ENCODE results near the gene PANX2. TPM values are rescaled to one million over a fixed set of nuclear protein-coding genes. Genes with fewer than 3 reads are reported as not detected.

Gene PANX2
- total and polyA plus RNA-seq, 2 of the 13 experiments (the other 11 are each of a cell fraction or from before 2014, with no cell fraction given) = 0.15 to 1.1 TPM

DNA sequence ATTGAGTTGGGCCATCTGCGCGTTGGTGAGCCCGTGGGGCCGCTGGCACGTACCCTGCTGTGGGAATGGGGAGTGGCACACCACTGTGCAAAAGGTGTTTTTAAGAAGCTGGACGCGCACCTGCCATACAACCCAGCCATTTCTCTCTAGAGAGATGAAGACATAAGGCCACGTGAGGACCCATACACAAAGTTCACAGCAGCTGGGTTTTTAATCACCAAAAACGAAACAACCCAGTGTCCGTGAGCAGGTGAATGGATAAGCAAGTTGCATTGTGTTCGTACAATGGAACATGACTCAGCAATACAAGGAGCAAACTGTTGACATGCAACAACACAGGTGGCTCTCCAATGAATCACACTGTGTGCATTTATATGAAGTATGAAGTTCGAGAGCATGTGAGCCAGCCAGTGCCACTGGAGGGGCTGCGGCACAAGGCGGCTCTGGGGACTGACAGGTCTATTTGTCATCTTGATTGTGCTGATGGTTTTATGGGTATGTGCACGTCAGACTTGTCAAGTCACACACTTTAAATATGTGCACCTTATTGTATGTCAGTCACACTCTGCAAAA lies 30.6 kb upstream of the PANX2 start (continued):
- TF ChIP-seq, protein P1, sequence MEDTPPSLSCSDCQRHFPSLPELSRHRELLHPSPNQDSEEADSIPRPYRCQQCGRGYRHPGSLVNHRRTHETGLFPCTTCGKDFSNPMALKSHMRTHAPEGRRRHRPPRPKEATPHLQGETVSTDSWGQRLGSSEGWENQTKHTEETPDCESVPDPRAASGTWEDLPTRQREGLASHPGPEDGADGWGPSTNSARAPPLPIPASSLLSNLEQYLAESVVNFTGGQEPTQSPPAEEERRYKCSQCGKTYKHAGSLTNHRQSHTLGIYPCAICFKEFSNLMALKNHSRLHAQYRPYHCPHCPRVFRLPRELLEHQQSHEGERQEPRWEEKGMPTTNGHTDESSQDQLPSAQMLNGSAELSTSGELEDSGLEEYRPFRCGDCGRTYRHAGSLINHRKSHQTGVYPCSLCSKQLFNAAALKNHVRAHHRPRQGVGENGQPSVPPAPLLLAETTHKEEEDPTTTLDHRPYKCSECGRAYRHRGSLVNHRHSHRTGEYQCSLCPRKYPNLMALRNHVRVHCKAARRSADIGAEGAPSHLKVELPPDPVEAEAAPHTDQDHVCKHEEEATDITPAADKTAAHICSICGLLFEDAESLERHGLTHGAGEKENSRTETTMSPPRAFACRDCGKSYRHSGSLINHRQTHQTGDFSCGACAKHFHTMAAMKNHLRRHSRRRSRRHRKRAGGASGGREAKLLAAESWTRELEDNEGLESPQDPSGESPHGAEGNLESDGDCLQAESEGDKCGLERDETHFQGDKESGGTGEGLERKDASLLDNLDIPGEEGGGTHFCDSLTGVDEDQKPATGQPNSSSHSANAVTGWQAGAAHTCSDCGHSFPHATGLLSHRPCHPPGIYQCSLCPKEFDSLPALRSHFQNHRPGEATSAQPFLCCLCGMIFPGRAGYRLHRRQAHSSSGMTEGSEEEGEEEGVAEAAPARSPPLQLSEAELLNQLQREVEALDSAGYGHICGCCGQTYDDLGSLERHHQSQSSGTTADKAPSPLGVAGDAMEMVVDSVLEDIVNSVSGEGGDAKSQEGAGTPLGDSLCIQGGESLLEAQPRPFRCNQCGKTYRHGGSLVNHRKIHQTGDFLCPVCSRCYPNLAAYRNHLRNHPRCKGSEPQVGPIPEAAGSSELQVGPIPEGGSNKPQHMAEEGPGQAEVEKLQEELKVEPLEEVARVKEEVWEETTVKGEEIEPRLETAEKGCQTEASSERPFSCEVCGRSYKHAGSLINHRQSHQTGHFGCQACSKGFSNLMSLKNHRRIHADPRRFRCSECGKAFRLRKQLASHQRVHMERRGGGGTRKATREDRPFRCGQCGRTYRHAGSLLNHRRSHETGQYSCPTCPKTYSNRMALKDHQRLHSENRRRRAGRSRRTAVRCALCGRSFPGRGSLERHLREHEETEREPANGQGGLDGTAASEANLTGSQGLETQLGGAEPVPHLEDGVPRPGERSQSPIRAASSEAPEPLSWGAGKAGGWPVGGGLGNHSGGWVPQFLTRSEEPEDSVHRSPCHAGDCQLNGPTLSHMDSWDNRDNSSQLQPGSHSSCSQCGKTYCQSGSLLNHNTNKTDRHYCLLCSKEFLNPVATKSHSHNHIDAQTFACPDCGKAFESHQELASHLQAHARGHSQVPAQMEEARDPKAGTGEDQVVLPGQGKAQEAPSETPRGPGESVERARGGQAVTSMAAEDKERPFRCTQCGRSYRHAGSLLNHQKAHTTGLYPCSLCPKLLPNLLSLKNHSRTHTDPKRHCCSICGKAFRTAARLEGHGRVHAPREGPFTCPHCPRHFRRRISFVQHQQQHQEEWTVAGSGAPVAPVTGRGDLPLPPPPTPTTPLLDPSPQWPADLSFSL (CRISPR knock-in tag; IDR thresholded peaks at IDR 0.05) = peak; percentile 43; the same call in 1 of the 2 replicates
- TF ChIP-seq TCF7 (IDR thresholded peaks at IDR 0.05; ENCODE audit: low read depth) (no peak), ZBTB8A (CRISPR knock-in tag; IDR thresholded peaks at IDR 0.05; ENCODE audit: borderline replicate concordance, low read depth) (no peak), ZNF335 (CRISPR knock-in tag; IDR thresholded peaks at IDR 0.05) (no peak), ZNF788 (CRISPR knock-in tag; IDR thresholded peaks at IDR 0.05; ENCODE audit: borderline replicate concordance) (no peak), BCL6 (CRISPR knock-in tag; IDR thresholded peaks at IDR 0.05) (no peak), TOPORS (CRISPR knock-in tag; IDR thresholded peaks at IDR 0.05) (no peak), NCOA5 (CRISPR knock-in tag; IDR thresholded peaks at IDR 0.05) (no peak), TEAD2 (CRISPR knock-in tag; IDR thresholded peaks at IDR 0.05) (no peak), MAFK (conservative IDR thresholded peaks at IDR 0.05 in 1 of 2, IDR thresholded peaks at IDR 0.05 in 1 of 2; ENCODE audit: low read length in 2 of 2) (peak; percentile 95 to 99), MXI1 (IDR thresholded peaks at IDR 0.05; ENCODE audit: borderline replicate concordance, low read depth, low read length) (peak; percentile 60; the same call in 1 of the 3 replicates), CAMTA2 (CRISPR knock-in tag; IDR thresholded peaks at IDR 0.05; ENCODE audit: borderline replicate concordance) (no peak)
- TF ChIP-seq, protein P2, sequence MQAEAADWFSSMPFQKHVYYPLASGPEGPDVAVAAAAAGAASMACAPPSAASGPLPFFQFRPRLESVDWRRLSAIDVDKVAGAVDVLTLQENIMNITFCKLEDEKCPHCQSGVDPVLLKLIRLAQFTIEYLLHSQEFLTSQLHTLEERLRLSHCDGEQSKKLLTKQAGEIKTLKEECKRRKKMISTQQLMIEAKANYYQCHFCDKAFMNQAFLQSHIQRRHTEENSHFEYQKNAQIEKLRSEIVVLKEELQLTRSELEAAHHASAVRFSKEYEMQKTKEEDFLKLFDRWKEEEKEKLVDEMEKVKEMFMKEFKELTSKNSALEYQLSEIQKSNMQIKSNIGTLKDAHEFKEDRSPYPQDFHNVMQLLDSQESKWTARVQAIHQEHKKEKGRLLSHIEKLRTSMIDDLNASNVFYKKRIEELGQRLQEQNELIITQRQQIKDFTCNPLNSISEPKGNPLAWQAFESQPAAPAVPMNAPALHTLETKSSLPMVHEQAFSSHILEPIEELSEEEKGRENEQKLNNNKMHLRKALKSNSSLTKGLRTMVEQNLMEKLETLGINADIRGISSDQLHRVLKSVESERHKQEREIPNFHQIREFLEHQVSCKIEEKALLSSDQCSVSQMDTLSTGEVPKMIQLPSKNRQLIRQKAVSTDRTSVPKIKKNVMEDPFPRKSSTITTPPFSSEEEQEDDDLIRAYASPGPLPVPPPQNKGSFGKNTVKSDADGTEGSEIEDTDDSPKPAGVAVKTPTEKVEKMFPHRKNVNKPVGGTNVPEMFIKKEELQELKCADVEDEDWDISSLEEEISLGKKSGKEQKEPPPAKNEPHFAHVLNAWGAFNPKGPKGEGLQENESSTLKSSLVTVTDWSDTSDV (CRISPR knock-in tag; IDR thresholded peaks at IDR 0.05) = no peak
- TF ChIP-seq, protein P3, sequence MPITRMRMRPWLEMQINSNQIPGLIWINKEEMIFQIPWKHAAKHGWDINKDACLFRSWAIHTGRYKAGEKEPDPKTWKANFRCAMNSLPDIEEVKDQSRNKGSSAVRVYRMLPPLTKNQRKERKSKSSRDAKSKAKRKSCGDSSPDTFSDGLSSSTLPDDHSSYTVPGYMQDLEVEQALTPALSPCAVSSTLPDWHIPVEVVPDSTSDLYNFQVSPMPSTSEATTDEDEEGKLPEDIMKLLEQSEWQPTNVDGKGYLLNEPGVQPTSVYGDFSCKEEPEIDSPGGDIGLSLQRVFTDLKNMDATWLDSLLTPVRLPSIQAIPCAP (CRISPR knock-in tag; IDR thresholded peaks at IDR 0.05; ENCODE audit: low read depth) = no peak
- TF ChIP-seq, protein P4, sequence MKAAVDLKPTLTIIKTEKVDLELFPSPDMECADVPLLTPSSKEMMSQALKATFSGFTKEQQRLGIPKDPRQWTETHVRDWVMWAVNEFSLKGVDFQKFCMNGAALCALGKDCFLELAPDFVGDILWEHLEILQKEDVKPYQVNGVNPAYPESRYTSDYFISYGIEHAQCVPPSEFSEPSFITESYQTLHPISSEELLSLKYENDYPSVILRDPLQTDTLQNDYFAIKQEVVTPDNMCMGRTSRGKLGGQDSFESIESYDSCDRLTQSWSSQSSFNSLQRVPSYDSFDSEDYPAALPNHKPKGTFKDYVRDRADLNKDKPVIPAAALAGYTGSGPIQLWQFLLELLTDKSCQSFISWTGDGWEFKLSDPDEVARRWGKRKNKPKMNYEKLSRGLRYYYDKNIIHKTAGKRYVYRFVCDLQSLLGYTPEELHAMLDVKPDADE (CRISPR knock-in tag; IDR thresholded peaks at IDR 0.05) = no peak
- TF ChIP-seq, protein P5, sequence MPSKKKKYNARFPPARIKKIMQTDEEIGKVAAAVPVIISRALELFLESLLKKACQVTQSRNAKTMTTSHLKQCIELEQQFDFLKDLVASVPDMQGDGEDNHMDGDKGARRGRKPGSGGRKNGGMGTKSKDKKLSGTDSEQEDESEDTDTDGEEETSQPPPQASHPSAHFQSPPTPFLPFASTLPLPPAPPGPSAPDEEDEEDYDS (CRISPR knock-in tag; IDR thresholded peaks at IDR 0.05) = no peak
- TF ChIP-seq, protein P6, sequence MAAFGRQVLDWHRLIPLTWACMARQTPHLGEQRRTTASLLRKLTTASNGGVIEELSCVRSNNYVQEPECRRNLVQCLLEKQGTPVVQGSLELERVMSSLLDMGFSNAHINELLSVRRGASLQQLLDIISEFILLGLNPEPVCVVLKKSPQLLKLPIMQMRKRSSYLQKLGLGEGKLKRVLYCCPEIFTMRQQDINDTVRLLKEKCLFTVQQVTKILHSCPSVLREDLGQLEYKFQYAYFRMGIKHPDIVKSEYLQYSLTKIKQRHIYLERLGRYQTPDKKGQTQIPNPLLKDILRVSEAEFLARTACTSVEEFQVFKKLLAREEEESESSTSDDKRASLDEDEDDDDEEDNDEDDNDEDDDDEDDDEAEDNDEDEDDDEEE (CRISPR knock-in tag; IDR thresholded peaks at IDR 0.05) = no peak

All from HepG2 (cell line).